Prostate gland (tissue), 2 donors: ENCODE data around the gene HLA-DOB.

Source experiments
- CTCF ChIP-seq, 4 experiments: fragments of 200-600 bp in 2 of 4; fragments of 450-650 bp in 2 of 4; sonication (generic) in 2 of 4; IDR thresholded peaks; 1 replicate in 3 of 4; 2 replicates in 1 of 4; pipeline ENCODE4 v1.5.1; 2016 to 2019; ENCODE audit warnings: antibody characterized with exemption in 4 of 4, mild to moderate bottlenecking in 2 of 4, moderate library complexity in 2 of 4
- POLR2A ChIP-seq: fragments of 450-650 bp; IDR thresholded peaks from one replicate; pipeline ENCODE4 v1.6.1; 2016; ENCODE audit warnings: antibody characterized with exemption, mild to moderate bottlenecking

- no peak for TF ChIP-seq CTCF (IDR thresholded peaks at IDR 0.05)
- no peak for TF ChIP-seq POLR2A
Measured at GRCh38 chr6:32865724-32866443, 49.1 kb upstream of the HLA-DOB start.
